Mucosa of gallbladder (tissue), 1 donor: ENCODE data around the gene AGAP3. TPM values are rescaled to one million over a fixed set of nuclear protein-coding genes. Genes with fewer than 3 reads are reported as not detected.

Source experiments
- DNase-seq: peaks from one replicate; pipeline ENCODE4 v3.0.0-alpha.2; 2020; ENCODE audit warnings: low spot score
- total RNA-seq: library from RNA; stranded (reverse); gene quantifications from one replicate; pipeline ENCODE4 v1.2.1, GENCODE V29; 2021
- donor health status: DM: no; HTN: no; CAD: no.

The AGAP3 gene
- total RNA-seq, 1 donor from 2014 or later: 98.4 TPM

GRCh38 chr7:151074817-151075661, 11.2 kb upstream of the AGAP3 start:
- DNase-seq: no peak

- DNase-seq: no peak
Observed at GRCh38 chr7:151075662-151075971, 10.7 kb upstream of the AGAP3 start.

- DNase-seq: no peak
Observed at GRCh38 chr7:151075978-151076426, 10.3 kb upstream of the AGAP3 start.

GRCh38 chr7:151076863-151077704, 9.2 kb upstream of the AGAP3 start:
- DNase-seq: no peak

- no peak for DNase-seq
Observed at GRCh38 chr7:151077705-151078232, 8.5 kb upstream of the AGAP3 start.

GRCh38 chr7:151078233-151079040, 7.8 kb upstream of the AGAP3 start:
- no peak for DNase-seq

- no peak for DNase-seq
Observed at GRCh38 chr7:151079199-151079910, 6.9 kb upstream of the AGAP3 start.

GRCh38 chr7:151080067-151080521, 6.2 kb upstream of the AGAP3 start:
- DNase-seq: no peak

GRCh38 chr7:151080522-151081169, 5.6 kb upstream of the AGAP3 start, which contains the start of gene FASTK:
Gene FASTK, minus strand, starts transcription at chr7:151080809. Its CDS starts 43 bp downstream, at chr7:151080766.
- DNase-seq: peak; percentile 91

- no peak for DNase-seq
Observed at GRCh38 chr7:151081170-151082101, 4.8 kb upstream of the AGAP3 start.

- DNase-seq: no peak
Observed at GRCh38 chr7:151082141-151083070, 3.9 kb upstream of the AGAP3 start.

- peak; percentile 72 for DNase-seq
Observed at GRCh38 chr7:151083071-151083823, 3.0 kb upstream of the AGAP3 start, which contains the start of gene TMUB1. Gene TMUB1, minus strand, starts transcription at chr7:151083493. Its CDS starts 930 bp downstream, at chr7:151082563.

- no peak for DNase-seq
Observed at GRCh38 chr7:151083824-151084160, 2.5 kb upstream of the AGAP3 start.

- no peak for DNase-seq
Observed at GRCh38 chr7:151085329-151085690, 965 bp upstream of the AGAP3 start.

- DNase-seq: no peak
Observed at GRCh38 chr7:151086802-151087244, 548 bp downstream of the AGAP3 start.

GRCh38 chr7:151087245-151088018, 1.2 kb downstream of the AGAP3 start:
- peak; percentile 46 for DNase-seq
